ENCODE measurements around the gene OR2T11.
"Not testable (repeated sequence)": the region's sequence is repeated elsewhere in the genome, so short reads cannot be mapped to it uniquely, and the experiment has no call there.

Gene OR2T11

GRCh38 chr1:248634991-248635390 lies at the start of gene OR2T11:
Gene OR2T11, minus strand, starts transcription at chr1:248635091. Its CDS starts 7,963 bp downstream, at chr1:248627128.
- not testable (repeated sequence) for DNase-seq

GRCh38 chr1:248681651-248682050 lies 46.8 kb upstream of the OR2T11 start:
- DNase-seq: no peak

- no peak for DNase-seq
Observed at GRCh38 chr1:248670003-248670402, 35.1 kb upstream of the OR2T11 start.

GRCh38 chr1:248663453-248664328 lies 28.8 kb upstream of the OR2T11 start:
- DNase-seq: not testable (repeated sequence)

GRCh38 chr1:248656797-248657196 lies 21.9 kb upstream of the OR2T11 start:
- not testable (repeated sequence) for DNase-seq

- DNase-seq: not testable (repeated sequence)
Observed at GRCh38 chr1:248655354-248655753, 20.5 kb upstream of the OR2T11 start, which contains the start of gene OR2T27. Gene OR2T27, minus strand, starts transcription at chr1:248655528. Its CDS starts 4,644 bp downstream, at chr1:248650884.

GRCh38 chr1:248648770-248649536 lies 14.1 kb upstream of the OR2T11 start:
- DNase-seq: not testable (repeated sequence)

GRCh38 chr1:248645178-248645577 lies 10.3 kb upstream of the OR2T11 start, which contains the start of gene OR2T35:
Gene OR2T35, minus strand, starts transcription at chr1:248645278. Its CDS starts 6,020 bp downstream, at chr1:248639258.
- DNase-seq: not testable (repeated sequence)

GRCh38 chr1:248642971-248643651 lies 8.2 kb upstream of the OR2T11 start:
- DNase-seq: not testable (repeated sequence)

- not testable (repeated sequence) for DNase-seq
Observed at GRCh38 chr1:248641583-248641982, 6.7 kb upstream of the OR2T11 start.

GRCh38 chr1:248640906-248641305 lies 6.0 kb upstream of the OR2T11 start:
- not testable (repeated sequence) for DNase-seq

GRCh38 chr1:248639652-248640051 lies 4.8 kb upstream of the OR2T11 start:
- DNase-seq: not testable (repeated sequence)

GRCh38 chr1:248636612-248637011 lies 1.7 kb upstream of the OR2T11 start:
- not testable (repeated sequence) for DNase-seq

- DNase-seq: no peak
Observed at GRCh38 chr1:248631354-248632008, 3.4 kb downstream of the OR2T11 start.

- no peak for DNase-seq
Observed at GRCh38 chr1:248630551-248630950, 4.3 kb downstream of the OR2T11 start.

GRCh38 chr1:248627971-248628844 lies 6.7 kb downstream of the OR2T11 start:
- no peak for DNase-seq

- no peak for DNase-seq
Observed at GRCh38 chr1:248625971-248626370, 8.9 kb downstream of the OR2T11 start.

- DNase-seq: no peak
Observed at GRCh38 chr1:248625166-248625565, 9.7 kb downstream of the OR2T11 start.

GRCh38 chr1:248622570-248623001 lies 12.3 kb downstream of the OR2T11 start:
- peak; percentile 35 for DNase-seq

GRCh38 chr1:248621770-248622169 lies 13.1 kb downstream of the OR2T11 start:
- DNase-seq: no peak

GRCh38 chr1:248618878-248619277 lies 16.0 kb downstream of the OR2T11 start:
- peak; percentile 42 for DNase-seq

Measured in CD4-positive, alpha-beta T cell treated with Interleukin-17A for 1 hour (primary cell).